ENCODE results near the gene BARHL2.

Gene BARHL2

DNA sequence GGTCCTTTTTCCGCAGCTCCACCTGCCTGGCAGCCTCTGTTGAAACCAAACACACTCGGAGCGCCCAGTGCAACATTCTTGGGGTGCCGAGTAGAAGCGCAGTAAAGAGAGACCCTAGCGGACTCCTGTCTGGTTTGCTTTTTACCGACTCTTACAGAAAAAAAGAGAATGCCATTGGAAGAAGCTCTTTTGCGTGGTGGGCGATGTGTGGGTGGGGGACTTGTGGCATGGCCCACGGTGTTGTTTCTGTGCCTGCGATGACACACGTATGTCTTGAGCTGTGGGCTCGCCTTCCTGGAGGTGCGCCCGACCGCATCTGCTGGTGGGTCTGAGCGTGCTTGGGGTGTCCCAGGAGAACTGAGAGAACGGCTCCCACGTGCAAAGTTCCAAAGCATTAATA is 7.3 kb upstream of the BARHL2 start:
- DNase-seq, result no peak

DNA sequence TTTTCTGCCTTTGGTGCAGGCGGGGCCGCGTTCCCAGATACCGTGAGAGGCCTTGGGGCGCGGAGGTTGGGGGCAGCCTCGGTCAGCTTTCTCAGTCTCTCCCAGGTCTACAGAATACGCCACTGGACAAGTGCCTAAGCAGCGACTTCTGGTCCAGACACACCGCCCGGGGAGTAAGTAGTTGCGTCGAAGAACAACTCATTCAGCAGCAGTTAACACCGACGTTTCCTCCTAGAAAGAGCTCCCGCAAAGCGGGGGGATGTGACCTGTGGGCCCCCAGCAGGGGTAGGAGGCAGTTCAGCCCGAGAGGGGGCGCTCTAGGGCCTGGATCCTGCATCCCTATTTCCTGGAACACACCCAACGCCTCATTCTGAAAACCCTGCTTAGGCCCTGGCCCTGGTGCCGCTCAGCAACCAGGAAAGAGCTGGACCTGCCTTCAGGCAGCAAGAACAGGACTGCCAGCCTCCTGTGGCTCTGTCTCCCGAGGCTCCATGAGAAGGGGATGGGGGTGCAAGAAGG is 6.5 kb upstream of the BARHL2 start:
- no peak for DNase-seq

DNA sequence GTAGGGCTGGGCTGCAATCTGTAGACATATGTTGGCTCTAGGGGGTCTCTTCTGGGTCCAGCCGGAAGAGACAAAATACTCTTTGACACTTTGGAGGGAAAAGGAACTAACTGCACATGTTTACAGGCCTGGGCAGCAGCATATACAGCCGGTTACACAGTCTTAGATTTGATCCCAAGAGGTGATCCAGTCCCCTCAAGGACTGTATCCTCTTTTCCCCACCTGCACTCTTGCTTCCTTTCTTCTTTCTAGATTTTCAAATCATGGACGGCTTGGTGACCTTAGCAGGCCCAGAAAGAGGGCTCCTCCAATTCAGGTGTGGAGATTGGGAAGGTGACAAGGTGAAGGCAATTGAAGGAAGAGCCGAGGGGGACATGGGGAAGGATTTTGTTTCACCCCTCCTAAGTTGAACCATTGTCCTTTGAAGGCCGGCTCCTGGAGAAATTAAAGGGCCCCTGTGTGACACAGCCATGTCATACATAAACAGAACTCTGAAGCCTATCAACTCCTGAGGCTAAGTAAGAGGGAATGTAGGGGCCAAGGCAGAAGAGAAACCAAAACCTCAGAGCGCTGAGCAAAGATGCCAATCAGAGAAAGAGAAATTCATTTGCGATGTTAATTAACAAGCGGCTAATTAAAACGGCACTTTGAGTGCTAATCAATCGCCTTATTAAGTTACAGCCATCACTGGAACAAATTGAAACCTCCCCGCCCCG is 5.9 kb upstream of the BARHL2 start:
- DNase-seq, result no peak

DNA sequence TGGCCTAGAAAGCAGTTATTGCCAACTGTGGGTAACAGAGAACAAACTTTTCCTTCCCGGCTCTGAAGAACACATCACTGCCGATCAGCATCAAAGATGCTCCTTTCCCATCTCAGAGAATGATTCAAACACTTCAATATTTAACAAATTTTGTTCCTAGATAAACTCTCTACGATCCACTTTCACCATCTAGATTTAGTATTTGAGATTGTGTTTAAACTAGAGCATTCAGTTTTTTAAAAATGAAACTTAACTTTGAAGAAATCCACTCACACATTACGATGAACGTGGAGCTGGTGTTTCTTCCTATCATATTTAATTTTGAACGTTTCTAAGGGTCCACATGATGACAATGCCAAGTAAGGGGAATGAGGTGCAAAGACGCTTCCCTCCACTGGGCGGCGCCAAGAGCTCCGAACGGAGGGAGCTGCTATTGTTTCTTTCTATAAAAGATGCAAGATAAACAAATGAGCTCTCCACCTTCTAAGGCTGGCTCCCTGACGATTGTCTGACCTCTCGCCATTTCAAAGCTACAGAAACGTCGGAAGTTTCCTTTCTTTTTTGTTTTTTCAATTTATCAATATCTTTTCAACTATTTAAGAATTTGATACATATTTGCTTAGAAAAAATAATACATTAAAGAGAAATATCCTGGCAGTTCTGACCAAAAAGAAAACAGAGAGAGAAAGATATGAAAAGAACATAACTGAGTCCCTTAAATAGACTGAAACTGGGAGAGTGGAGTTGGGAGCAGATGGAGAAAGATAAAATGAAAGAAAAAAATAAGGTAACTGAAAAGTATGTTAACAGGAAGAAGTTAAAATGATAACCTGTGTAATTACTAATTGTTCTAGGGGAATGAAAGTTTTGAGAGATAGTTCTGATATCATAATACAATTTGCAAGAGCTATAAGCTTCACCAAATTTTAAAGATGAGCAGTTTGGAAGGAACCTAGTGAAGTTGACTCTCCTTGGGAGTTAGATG is 4.4 kb upstream of the BARHL2 start:
- peak; percentile 57 for DNase-seq

DNA sequence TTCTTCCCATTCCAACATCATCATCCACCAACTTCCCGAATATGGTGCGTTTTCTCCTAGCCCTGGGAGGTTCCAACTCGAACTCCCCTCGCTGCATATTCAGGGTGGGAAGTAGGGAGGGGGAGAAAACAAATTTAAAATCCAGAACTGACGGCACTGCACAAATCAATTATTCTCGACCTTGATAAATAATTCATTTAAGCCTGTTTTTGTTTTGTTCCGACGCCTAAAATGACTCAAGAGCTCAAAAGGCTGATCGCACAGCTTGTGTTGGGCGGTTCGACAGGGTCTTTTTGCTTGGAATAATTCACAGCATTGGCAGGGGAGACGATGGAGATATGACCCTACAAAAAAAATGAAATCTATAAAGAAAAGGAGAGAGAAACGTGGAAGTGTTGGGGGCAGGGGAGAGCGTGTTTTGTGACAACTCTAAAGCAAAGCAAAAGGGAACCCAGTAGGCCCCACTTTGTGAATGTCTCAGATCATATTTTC is 3.1 kb upstream of the BARHL2 start:
- no peak for DNase-seq

DNA sequence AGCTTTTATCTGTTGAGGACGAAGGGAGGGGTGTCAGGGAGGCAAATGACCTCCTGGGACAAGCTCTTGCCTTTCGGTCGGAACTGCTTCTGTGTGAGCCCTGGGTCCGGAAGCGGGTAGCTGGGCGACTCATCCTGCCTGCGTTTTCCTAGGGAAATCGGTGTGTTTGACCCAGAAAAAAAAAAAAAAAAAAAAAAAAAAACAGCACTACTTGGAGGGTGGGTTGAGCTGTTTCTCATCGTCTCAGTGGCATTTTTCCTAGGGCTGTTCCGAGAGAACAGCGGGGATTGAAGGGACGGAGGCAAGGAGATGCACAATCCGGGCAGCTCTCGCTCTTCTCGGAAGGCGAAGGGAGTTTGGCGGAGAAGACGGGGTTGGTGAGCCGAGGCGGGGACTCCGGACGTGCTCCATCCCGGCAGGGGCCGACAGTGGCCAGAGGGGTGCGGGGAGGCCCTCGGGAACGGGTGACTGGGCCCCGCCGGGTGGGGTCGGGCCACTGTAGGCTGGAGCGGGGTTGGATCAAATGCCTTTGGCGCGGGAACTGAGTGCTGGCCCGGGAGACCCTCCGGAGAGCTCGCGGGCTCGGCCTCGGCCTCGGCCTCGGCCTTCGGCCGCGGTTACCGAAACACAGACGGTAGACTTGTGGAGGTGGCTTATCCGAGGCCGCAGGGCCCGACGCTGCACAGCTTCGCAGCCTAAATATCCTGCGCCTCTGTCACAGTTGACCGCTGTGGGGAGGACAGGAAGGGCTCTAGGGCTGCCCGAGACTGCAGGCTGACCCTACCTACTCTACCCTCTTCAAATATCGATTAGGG is 2.4 kb upstream of the BARHL2 start:
- no peak for DNase-seq

DNA sequence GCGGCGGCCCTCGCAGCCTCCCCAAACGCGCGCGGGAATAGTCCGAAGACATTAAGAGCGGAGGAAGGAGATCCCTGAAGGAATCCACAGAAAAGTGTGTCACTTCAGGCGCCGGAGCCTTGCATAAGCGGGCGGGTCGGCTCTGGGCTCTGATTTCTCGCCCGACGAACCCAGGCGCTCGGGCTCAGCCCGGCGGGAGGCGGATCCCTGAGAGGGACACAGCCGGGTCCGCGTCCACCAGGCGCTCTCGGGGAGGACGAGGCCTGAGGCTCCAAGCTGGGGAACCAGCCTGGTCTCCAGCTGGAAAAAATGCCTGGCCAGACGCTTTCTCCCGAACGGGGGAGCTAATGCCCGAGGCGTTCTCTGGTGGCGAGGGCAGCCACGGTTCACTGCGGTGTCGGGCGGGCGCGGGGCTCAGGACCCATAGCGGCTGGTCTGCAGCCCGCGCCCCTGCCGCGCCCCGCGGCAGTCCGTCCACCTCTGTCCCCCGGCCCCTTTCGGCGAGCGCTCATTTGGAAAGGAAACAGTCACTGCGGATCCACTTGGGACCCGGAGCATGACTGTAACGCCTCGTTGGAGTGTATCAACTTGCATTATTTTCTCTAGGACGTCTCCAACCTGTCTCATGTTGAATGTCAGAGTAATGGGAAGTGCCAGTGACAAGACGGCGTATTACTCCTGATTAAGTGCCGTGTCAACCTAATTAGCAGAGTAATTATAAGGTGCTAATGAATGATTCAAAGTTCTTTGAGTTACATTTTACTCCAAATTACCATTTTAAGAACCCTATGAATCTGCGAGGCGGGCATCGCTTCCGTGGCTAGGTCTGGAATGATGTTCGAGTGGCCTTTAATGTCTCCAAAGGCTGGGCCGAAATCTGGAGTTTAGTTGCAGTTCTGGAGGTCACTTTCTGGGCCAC is 1.6 kb upstream of the BARHL2 start:
- no peak for DNase-seq

DNA sequence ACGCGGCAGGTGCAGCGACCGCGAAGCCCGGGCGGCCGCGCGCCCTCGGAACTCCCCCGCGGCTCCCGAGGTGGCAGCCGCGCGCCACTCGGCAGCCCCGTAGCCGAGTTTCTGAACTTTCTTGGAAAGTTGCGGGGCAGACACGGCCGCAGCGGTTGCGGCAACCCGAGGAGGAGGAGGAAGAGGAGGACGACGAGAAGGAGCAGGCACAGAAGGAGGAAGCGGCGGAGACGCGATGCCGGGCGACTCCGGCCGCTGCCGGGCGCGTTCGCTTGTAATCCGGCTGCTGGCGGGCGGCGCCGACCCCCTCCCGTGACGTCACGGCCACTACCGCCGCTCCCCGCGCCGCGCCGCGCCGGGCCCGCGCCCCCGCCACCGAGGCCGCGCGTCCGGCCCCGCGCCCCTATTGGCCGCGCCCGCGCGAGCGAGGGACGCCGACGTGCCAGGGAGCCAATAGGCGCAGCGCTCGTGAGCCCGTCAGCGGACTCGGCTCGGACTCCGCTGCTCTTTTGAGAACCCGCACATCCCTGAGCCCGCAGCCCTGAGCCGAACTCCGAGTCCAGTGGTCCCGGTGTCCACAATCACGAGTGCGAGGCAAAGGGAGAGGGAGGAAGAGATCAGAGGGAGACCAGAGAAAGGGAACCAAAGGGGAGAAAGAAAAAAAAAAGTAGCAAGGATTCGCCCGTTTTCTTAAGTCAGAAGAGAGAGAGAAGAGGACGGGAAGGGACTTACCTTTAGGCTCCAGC is 736 bp upstream of the BARHL2 start:
- no peak for DNase-seq

DNA sequence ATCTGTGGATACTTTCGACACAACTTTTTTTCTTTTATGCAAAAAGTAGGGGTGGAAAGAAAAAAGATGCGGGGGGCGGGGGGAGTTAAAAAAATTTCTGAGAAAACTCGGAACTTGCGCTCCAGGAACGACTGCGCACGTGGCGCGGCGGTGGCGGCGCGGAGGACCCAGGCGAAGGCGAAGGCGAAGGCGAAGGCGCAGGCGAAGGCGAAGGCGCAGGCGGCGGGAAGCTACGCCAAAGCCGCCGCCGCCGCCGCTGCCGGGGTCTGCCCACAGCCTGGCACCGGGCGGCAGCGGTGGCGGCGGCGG is 208 bp upstream of the BARHL2 start:
- DNase-seq, result no peak

DNA sequence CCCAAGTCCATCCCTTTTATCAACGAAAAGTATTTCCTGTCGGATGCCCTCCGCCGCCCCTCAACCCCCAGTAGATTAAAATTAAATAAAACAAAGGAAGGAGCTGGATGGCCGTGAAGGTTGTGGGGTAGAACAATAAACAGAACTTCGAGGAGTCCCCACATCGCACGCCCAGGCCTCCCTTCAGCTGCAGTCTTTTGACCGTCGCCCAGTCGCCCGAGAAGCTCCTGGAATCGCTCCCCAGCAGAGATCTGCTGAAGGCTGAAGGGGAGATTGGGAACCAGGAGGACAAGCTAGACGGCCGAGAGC is 905 bp downstream of the BARHL2 start:
- no peak for DNase-seq

DNA sequence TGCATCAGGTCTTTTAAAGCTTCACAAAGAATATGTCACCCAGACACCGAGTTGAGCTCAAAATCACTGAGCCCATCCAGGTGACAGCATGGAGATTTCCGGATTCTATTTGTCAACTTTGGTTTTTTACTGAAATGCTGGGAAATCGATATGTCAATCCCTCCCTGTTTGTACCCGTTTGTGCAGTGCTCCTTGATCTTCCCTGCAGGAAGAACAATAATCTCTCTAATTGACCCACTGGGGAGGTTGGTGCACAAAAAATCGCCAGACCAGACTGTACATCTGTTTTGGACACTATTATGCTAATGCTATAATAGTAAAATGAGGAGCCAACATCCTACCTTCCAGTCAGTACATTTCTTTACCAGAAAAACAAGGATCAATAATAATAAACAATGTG is 1.8 kb downstream of the BARHL2 start:
- no peak for DNase-seq

DNA sequence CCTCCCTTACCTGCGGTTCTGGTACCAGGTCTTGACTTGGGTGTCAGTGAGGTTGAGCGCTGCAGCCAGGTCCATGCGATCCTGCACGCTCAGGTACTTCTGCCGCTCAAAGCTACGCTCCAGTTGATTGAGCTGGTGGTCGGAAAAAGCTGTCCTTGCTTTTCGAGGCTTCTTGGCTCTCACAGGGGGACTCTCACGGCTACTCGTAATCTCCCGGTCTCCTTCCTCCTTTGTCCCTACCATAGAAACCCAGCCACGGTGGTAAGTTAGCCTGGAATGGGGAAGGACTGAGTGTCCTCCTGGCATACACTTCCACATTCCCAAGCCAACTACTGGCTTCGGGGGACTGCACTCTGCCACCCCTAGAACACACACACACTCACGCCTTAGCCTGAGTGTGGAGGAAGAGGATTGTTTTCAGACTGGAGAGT is 2.6 kb downstream of the BARHL2 start:
- DNase-seq, result no peak

DNA sequence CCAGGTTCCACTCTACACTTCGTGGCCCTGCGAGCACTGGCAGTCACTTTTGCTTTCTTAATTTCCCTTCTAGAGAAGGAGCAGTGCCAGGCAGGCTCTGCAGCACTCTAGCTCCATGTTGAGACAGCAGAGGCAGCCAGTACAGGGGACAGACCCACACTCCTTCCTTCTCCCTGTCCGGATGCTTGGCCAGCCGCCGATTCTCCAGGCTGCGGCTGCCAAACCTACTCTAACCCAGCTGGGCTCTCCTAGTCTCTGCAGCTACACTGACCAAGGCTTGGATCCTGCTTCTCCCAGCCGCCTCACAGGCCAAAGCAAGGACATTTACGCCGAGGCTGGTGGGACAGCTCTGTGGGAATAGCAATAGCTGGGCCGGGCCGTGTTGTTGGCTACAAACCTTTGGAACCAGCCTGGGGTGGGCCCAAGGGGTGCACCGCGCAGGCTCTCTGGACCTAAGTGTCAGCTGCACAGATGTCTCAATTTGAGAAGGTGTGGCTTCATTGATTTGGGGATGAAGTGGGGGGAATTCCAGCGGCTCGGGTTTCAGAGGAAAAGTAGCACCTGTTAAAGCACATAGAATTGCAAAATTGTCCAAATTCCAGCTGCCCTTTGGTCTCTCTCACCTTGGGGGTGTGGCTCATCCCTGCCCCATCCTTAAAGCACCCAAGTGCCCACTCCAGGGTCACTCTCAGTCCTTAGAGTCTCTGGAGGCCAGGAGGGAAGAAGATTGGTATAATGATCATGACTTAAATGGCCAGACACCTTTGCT is 3.2 kb downstream of the BARHL2 start:
- no peak for DNase-seq

DNA sequence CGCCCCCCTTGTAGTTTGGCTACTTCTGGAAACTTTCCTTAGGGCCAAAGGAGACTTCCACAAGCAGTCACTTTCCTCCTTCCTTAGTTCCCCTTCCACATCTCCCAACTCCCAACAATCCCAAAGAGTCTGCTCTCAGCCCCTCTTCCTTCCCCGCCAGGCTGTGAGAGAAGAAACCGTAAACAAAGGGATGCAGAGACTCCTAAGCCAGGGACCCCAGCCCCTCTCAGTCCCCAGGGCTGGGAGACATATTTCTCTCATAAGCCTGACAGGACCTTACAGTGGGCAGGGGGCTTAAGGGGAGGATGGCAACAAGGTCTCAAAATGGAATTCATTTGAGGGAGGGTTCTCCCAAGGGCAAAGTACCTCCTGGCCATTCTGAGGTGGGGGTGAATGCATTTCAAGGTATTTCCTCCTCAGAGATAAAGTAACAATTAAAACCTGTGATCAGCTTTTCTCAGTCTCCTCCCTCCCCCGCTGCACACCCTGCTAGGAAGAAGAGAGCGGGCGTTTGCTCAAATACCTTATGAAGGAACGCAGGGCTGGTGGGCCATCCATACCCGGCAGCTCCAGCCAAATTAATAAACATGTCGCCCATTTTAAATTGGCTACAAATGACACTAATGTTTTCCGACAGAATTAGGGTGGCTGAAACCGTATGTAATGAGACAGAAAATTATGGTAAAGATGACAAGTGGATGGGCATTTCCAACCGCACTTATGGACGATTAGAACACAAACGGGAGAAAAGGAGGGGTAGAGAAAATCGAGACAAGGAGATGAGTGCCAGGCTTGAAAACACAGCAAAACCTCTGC is 4.0 kb downstream of the BARHL2 start:
- DNase-seq, result no peak

DNA sequence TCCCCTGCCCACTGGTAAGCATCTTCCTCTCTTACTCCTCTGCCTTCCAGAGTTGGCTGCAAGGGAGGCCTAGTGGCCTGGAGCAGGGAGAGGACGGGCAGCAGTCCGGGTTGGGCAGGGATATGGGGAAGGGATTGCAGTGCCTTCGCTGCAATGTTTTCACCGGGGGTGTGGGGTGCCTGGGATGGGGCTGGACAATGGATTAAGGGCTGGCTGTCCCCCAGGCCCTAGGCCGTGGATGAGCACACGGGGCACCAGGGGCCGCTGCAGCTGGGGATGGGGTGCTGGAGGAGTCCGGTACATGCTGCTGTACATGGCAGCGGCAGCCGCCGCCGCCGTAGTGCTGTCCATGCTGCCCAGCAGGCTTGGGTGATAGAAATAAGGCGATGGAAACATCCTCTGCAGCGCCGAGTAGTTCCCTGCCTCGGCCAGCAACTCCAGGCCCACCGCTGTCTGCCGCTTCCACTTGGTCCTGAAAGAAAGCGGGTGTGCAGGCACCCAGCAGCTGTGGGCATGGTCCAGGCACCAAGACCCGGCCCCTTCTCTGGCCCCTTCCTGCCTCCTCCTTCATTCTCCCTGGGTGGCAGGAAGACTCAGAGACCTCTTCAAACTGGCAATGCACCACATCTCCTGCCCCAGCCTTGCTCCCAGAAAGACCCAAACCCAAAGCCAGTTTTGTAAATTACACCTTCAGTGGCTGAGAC is 4.8 kb downstream of the BARHL2 start:
- DNase-seq, result no peak

DNA sequence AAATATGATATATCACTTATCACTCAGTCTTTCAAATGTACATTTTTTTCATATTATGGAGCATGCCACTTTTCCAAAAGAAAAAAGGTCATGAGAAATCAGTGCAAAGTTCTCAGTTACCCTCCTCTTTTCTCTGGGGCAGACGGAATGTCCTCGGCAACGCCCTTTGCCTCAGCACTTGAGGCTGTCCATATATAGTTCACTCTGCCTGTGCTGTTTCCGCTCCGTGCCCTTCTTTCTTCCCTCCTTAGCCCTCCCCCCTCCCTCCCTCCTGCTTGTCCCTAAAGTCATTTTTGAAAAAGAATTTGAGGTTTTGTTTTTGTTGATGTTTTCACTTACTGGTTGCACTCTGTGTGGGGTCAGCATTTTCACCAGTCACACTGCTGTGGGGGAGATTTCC is 5.4 kb downstream of the BARHL2 start:
- no peak for DNase-seq

DNA sequence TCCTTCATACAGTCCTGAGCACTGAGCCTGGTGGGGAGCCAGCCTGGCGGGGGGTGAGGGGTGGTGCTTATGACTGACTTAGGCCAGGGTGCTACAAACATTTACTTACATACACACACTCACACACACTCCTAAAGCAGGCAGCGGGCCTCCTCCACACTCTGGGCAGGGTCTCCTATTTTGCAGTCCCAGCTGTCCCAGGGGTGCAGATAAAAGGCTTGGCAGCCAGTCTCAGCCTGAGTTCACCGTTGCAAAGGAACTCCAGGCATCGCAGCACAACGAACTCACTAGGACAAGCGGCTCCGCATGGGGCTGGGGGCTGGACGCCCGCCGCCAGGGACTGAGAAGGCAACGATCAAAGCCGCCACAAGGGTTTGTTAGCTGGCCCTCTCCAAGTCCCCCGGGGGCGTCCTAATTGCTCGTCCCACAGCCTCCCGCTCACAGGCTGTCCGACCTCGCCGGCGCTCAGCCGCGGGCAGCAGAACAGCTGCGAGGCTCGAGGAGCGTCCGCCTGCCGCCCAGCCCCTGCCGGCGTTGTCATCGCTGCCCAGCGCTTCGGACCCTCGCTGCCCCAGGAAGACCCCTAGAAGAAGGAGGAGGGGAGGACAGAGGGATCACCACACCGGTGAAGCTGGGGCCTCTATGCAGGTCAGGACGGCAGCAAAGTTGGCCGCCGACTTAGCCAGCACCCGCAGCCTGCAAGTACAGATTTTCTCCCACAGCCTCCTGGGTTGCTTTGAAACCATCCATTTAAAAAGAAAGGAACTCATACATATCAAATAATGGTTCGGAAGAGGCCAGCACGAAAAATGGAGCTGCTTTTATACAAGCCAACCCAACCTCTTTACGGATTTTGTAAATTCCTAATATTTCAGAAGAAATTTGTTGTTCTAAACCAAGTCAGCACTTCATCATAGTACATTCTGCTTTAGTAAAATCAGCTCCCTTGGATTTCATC is 6.2 kb downstream of the BARHL2 start:
- DNase-seq, result no peak

DNA sequence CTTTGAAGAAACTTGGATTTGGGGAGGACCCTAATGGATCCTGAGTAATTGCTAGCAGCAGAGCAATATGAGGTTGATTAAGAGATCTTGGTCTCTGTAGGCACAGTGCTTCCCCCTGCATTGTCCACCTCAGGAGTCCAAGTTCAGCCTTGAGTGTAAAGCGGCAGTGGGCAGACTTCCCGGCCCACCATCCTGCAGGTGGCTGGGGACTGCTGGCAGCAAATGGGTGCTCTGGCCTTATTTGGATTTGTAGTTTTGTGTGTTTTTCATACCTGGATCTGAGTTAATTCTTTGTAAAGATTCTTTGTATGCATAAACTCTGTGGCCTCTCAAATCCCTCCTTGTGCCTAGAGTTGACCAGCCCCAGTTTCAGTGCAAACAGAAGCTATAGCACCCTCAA is 7.6 kb downstream of the BARHL2 start:
- DNase-seq, result no peak
